Measurements from ENCODE around the gene EFS.
"Not testable (repeated sequence)": the region's sequence is repeated elsewhere in the genome, so short reads cannot be mapped to it uniquely, and the experiment has no call there.

EFS gene

DNA sequence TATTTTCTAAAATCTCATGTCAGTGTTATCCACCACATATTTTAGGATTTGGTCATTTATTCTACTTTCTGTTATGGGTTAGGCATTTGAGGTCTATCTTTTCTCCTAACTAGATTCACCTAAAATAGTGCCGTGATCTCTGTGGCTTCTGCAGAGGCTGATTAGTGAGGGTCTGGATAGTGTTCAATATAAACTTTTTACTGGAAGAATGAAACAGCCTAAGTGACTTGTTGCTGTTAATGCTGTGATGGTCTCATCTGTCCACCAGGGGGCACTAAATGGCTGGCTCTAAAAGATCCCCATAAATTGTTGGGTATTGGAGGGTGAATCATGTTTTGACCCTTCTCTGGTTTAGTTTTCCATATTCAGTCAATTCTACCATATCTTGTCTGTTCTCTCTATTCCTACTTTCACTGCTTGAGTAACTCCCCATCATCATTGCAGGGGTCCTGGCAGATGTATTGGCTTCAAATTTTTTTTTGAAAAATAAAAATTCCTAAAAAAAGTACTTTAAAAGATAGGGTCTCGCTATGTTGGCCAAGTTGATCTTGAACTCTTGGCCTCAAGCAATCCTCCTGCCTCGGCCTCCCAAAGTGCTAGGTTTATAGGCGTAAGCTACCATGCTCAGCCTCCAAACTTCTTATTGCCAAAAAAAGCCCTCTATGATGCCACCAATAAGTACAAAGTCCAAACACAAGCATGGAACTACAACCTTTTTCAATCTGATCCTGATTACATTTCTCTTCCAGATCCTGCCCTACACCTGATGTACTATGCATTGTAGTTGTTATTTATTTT lies 36.8 kb downstream of the EFS start:
- DNase-seq (ENCODE audit: low read depth in 3 of 3, low spot score in 1 of 3) = peak; percentile 22 to 34 (median 31)

DNA sequence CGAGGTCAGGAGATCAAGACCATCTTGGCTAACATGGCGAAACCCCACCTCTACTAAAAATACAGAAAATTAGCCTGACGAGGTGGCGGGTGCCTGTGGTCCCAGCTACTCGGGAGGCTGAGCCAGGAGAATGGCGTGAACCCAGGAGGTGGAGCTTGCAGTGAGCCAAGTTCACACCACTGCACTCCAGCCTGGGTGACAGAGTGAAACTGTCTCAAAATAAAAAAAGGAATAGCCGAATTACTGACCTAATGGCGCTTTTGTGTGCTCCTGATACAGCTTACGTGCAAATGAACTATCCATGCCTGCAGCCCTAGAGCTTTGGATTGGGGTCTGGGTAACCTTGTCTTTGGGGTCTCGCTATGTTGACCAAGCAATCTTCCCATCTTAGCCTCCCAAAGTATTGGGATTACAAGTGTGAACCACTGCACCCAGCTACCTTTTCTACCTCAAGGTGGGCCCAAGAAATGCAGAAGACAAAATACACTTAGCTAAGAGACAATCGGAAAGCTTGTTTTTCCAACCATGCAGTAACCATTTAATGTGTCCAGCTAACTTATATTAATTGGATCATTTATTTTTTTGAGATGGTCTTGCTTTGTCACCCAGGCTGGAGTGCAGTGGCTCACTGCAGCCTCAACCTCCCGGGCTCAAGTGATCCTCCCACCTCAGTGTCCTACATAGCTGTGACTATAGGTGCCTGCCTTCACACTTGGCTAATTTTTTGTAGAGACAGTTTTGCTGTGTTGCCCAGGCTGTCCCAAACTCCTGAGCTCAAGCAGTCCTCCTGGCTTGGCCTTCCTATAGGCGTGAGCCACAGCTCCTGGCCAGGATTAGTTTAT lies 38.3 kb downstream of the EFS start:
- DNase-seq (ENCODE audit: low read depth in 3 of 3, low spot score in 1 of 3) = no peak

DNA sequence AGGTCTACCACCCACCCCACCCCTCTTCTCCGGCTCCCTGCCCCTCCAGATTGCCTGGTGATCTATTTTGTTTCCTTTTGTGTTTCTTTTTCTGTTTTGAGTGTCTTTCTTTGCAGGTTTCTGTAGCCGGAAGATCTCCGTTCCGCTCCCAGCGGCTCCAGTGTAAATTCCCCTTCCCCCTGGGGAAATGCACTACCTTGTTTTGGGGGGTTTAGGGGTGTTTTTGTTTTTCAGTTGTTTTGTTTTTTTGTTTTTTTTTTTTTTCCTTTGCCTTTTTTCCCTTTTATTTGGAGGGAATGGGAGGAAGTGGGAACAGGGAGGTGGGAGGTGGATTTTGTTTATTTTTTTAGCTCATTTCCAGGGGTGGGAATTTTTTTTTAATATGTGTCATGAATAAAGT lies 39.2 kb downstream of the EFS start:
- DNase-seq (ENCODE audit: low read depth in 3 of 3, low spot score in 1 of 3) = not testable (repeated sequence)

DNA sequence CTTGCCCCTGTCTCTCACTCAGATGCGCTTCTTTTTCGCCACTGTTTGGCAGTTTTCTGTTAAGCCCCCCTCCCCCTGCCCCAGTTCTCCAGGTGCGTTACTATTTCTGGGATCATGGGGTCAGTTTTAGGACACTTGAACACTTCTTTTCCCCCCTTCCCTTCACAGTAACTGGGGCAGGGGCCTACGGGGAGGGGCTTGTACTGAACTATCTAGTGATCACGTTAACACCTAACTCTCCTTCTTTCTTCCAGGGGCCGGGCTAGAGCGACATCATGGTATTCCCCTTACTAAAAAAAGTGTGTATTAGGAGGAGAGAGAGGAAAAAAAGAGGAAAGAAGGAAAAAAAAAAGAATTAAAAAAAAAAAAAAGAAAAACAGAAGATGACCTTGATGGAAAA lies 40.0 kb downstream of the EFS start:
- no peak for DNase-seq (ENCODE audit: low read depth in 3 of 3, low spot score in 1 of 3)

DNA sequence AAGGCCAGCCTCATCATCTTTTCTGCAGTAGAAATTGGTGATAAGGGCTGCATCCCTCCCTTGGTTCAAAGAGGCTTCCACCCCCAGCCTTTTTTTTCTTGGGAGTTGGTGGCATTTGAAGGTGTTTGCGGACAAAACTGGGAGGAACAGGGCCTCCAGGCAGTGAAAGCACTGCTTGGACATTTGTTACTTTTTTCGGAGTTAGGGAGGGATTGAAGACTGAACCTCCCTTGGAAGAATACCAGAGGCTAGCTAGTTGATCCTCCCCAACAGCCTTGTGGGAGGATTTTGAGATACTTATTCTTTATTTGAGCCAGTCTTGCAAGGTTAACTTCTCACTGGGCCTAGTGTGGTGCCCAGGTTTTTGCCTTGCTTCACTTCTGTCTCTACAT lies 40.5 kb downstream of the EFS start:
- DNase-seq (ENCODE audit: low read depth in 3 of 3, low spot score in 1 of 3) = no peak

DNA sequence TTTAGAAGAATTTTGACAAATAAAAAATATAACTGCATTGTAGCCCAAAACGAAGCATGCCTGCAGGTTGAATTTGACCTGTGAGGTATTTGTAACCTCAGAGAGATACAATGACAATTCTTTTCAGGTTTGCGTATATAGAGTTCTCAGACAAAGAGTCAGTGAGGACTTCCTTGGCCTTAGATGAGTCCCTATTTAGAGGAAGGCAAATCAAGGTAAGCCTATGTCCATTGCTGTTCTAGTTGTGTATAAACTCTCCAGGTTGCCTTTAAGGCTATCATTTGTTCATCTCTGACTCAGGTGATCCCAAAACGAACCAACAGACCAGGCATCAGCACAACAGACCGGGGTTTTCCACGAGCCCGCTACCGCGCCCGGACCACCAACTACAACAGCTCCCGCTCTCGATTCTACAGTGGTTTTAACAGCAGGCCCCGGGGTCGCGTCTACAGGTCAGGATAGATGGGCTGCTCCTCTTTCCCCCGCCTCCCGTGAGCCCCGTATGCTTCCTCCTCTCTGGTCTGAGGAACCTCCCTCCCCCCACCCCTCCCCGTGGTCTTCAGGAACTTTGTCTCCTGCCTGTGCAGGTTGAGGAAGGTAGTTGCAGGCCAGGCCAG lies 41.0 kb downstream of the EFS start:
- no peak for DNase-seq (ENCODE audit: low read depth in 3 of 3, low spot score in 1 of 3)

DNA sequence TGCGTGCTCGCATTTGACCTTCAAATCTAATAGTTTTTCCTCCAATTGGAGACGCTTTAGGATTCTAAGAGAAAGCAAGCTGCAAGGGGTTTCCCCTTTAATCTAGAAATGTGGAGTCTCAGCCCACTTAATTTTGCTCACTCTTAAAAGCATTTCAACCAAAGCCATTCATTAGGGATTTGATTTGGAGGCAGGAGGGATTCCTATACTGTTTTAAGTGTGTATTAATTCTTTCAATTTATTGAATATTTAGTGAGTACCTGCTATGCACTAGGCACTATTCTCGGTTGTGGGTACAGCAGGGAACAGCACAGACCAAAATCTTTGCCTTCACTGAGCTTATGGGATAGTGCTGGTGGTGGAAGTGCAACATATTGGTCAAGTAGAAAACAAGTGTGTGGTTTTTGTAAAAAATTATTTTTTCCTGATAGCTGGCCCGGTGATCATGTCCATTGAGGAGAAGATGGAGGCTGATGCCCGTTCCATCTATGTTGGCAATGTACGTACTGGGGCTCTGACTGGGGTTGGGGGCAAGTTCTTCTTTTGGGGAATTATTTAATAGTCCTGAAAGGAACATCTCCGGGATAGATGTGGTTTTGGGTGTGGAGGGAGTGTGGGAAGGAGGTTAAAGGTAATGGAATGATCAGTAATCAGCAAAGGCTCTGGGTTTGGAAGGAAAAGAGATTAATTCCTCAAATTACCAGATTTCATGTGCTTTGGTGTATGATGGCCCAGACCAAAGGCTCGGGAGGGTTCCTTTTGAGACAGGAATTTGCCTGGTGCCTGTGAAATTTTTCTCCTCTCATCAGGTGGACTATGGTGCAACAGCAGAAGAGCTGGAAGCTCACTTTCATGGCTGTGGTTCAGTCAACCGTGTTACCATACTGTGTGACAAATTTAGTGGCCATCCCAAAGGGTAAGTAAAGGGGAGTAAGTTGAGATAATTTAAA lies 42.1 kb downstream of the EFS start:
- DNase-seq (ENCODE audit: low read depth in 3 of 3, low spot score in 1 of 3) = no peak

DNA sequence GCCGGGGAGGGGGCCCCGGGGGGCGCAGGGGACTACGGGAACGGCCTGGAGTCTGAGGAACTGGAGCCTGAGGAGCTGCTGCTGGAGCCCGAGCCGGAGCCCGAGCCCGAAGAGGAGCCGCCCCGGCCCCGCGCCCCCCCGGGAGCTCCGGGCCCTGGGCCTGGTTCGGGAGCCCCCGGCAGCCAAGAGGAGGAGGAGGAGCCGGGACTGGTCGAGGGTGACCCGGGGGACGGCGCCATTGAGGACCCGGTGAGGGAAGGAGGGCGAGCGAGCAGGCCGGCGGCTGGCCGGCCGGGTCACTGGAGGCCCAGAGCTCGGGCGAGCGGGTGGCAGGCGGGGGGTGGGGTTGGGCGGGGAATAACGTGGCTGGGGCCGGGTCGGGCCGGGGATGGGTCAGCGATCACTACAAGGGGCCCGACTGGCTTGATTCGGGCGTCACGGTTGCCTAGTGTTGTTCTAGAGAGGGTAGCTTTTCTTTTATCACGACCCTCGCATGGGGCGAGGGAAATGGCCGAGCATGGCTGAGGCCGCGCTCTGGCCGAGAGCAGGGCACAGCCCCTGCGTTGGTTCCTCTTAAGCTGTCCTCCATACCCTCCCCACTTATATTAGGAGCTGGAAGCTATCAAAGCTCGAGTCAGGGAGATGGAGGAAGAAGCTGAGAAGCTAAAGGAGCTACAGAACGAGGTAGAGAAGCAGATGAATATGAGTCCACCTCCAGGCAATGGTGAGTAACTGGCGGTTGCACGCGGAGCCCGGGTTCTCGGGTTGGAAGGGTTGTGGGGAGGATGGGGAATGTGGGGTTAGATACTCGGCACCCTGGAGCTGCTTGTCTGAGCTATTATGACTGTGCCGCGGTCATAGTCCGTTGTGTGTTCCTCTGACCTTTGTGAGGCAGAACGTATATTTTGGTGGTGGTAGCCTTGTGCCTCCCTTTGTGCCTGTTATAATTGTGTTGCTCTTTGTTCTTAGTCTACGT lies 43.1 kb downstream of the EFS start:
- peak in 1 of 3 donors; percentile 19 for DNase-seq (ENCODE audit: low read depth in 3 of 3, low spot score in 1 of 3)

DNA sequence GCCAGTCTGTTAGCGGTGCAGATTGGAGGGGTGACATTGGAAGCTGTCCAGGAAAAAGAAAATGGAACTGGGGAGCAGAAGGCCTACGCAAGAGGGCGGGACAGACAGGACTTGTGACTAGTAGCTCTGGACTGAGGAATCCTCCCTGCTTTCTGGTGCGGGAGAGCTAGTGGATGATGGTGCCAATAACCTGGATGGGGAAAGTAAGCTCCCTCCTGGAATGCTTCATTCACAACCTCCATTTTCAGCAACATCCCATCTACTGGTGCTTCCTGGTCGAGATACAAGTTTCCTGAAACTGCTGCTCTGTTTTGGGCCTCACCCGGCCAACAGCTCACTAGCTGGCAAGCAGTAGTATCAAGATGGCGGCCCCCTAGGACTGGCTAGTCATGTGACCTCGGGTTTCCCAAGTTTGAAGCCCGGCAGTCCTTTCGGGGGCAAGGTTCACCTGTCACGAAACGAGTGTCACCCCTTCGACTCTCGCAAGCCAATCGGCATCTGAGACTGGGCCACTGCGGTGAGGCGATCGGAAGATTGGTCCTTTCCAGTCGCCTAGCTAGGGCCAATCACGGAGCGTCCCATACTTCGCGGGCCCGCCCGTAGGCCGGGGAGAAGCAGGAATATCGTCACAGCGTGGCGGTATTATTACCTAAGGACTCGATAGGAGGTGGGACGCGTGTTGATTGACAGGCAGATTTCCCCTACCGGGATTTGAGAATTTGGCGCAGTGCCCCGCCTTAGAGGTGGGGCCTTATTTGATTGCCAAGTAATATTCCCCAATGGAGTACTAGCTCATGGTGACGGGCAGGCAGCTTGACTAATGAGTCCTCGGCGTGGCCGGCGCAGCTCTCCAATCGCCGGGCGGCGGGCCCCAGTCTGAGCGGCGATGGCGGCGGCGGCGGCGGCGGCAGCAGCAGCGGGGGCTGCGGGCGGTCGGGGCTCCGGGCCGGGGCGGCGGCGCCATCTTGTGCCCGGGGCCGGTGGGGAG lies 44.1 kb downstream of the EFS start, which contains the start of gene PABPN1:
PABPN1 (plus strand) TSS at position 874 of the 988 bp plus-strand sequence; CDS start at position 887, 13 bp downstream.
- peak; percentile 88 to 95 (median 95) for DNase-seq (ENCODE audit: low read depth in 3 of 3, low spot score in 1 of 3)

DNA sequence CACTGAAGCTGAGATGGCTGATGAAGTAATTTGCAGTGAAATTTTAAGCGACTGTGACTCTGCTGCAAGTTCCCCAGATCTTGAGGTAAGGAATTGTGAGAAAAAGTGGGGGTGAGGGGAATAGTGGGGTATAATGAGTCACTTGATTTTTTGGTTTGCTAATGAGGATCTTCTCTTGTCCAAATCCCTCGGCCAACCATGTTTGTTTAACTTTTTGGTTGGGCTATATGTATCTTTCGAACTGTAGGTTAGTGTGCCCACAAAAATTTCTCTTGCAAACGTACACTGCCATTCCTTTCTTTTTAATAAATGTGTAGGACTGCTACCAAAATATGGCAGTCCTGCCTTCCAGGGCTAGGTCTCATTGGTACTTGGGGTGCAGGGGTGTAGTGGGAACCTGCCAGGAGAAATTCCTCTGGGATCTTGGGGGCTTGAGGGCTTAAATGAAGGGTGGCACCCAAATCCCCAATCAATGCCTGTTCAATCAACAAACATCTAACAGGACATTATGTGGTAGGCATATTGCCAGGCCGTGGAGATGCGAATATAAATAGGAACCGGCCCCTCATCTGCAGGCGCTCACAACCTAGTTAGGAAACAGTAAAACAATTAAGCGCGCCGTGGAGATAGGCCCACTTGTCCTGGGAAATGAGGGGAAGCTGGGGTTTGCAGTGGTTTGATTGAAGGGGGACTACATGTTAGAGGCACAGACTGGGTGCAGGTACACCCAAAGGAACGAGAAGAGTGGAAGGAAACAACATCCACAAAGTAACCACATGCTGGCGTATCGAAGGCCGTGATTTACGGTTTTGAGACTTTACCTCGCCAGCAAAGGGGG lies 45.0 kb downstream of the EFS start:
- DNase-seq (ENCODE audit: low read depth in 3 of 3, low spot score in 1 of 3) = no peak

DNA sequence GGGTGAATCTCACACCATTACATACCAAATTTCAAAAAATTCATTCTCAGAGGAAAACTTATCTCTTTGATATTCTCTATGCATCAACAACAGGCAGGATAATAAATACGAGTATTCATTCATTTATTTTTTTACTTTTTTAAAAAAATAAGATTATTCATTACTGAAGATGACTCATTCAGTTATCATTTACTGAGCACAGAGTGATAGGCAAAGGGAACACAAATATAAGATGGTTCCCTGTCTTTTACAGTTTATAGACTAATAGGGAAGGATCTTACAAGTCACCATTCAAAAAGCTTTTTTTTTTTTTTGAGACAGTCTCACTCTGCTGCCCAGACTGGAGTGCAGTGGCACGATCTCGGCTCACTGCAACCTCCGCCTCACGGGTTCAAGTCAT lies 48.7 kb downstream of the EFS start:
- DNase-seq (ENCODE audit: low read depth in 3 of 3, low spot score in 1 of 3) = no peak

DNA sequence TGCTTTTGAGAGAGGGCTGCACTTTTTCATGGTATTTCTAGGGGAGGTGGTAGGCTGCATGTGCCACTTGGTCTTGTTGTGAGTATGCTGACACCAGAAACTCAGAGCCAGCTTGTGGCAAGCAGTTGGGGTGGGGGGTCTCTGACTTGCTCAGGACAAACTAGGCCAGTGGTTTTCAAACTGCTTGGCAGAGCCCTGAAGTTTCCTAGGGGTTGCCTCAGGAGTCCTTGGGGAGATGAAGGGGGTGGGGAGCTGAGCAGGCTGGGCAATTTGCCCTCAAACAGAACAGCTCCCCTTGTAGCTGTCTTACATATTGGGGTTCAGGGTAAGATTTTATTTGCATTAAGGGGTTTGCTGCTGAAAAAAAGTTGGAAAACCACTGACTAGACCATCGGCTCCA lies 54.4 kb downstream of the EFS start:
- DNase-seq (ENCODE audit: low read depth in 3 of 3, low spot score in 1 of 3) = no peak

DNA sequence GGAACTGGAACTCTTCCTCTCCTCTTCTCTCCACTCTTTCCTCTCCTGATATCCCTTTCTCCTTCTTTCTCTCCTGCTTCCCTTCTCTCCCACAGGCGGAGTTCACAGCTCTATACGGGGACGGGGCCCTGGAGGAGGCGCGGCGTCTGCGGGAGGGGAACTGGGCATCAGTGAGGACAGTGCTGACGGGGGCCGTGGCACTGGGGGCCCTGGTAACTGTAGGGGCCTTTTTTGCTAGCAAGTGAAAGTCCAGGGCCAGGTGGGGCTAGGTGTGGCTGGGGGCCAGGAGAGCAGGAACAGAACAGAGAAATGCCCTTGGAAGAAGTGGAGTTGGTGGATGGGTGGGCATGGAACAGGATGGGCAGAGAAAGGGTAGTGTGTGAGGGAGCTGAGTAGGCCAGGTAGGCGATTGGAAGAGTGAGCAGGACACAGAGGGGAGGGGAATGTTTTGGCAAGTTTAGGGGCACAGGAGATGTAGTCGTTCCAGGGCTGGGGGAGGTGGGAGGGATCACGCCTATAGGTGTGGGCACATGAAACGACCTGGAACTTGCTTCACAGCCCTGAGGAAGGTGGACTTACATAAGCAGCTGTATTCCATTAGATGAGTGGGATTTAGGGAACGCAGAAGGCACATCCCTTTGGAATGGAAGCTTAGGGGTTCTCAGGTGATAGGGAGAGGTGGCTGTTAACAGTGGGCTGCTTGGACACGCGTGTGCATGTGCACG lies 56.1 kb downstream of the EFS start:
- DNase-seq (ENCODE audit: low read depth in 3 of 3, low spot score in 1 of 3) = no peak

DNA sequence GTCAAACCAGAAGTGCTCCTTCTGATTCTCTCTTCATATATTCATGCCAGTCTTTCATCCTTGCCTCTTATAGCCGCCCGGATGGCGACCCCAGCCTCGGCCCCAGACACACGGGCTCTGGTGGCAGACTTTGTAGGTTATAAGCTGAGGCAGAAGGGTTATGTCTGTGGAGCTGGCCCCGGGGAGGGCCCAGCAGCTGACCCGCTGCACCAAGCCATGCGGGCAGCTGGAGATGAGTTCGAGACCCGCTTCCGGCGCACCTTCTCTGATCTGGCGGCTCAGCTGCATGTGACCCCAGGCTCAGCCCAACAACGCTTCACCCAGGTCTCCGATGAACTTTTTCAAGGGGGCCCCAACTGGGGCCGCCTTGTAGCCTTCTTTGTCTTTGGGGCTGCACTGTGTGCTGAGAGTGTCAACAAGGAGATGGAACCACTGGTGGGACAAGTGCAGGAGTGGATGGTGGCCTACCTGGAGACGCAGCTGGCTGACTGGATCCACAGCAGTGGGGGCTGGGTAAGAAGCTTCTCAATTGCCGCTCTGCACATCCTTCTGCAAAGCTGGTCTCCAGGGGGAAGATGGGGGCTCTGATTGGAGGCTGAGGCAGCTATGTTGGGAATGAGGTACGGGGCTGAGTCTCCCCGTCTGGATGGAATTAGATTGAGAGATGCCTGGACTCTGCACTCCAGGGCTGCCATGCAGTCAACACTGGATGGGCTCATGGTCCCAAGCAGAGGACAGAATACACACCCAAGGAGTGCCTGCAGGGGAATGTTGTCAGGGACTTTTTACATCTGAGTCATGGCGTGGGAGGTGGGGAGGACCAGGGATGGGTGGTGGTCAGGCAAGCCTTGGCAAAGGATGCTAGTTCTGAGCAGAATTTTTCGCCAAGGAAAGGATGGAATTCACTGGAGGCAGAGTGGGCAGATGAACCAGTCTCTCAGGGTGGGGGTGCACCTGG lies 57.0 kb downstream of the EFS start:
- DNase-seq (ENCODE audit: low read depth in 3 of 3, low spot score in 1 of 3) = no peak

DNA sequence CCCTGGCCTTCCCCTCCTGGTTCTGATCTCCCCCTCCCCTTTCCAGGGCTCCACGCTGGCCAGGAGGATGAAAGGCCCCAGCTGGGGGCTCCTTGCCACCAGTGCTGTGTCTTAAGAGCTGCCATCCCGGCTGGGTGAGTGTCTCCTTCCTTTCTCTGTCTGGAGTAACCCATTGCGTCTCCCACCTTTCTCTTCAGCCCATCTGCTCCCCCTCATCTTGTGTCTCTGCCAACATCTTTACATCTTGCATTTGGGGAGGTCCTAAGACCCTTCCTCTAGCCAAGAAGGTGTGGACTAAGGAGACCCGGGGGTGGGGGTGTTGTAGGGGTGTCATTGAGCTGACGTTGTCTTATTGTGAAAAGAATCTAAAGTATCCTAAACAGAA lies 57.8 kb downstream of the EFS start:
- no peak for DNase-seq (ENCODE audit: low read depth in 3 of 3, low spot score in 1 of 3)

Measured in stimulated activated CD4-positive, alpha-beta T cell treated with anti-CD3 and anti-CD28 coated beads, TNF-alpha, amount 100 ng/mL, for 1 hour (primary cell).